Measurements from ENCODE around the gene VAC14.

The VAC14 gene

GRCh38 chr16:70692130-70692872 lies 108.7 kb downstream of the VAC14 start:
- DNase-seq (ENCODE audit: low read depth) = no peak

- no peak for DNase-seq (ENCODE audit: low read depth)
Measured at GRCh38 chr16:70691223-70692129, 109.5 kb downstream of the VAC14 start.

- DNase-seq (ENCODE audit: low read depth) = no peak
Measured at GRCh38 chr16:70689970-70690891, 110.7 kb downstream of the VAC14 start.

- DNase-seq (ENCODE audit: low read depth) = no peak
Measured at GRCh38 chr16:70689035-70689969, 111.7 kb downstream of the VAC14 start.

GRCh38 chr16:70688246-70688742 lies 112.7 kb downstream of the VAC14 start:
- DNase-seq (ENCODE audit: low read depth) = no peak

- no peak for DNase-seq (ENCODE audit: low read depth)
Measured at GRCh38 chr16:70687671-70688245, 113.2 kb downstream of the VAC14 start.

GRCh38 chr16:70687102-70687511 lies 113.9 kb downstream of the VAC14 start:
- no peak for DNase-seq (ENCODE audit: low read depth)

- DNase-seq (ENCODE audit: low read depth) = no peak
Measured at GRCh38 chr16:70686376-70687101, 114.4 kb downstream of the VAC14 start.

- DNase-seq (ENCODE audit: low read depth) = no peak
Measured at GRCh38 chr16:70685938-70686375, 115.0 kb downstream of the VAC14 start, which contains the start of gene MTSS2. Gene MTSS2 (minus strand): TSS chr16:70686053. CDS start chr16:70685791, 262 bp downstream.

- DNase-seq (ENCODE audit: low read depth) = no peak
Measured at GRCh38 chr16:70685061-70685937, 115.7 kb downstream of the VAC14 start.

- DNase-seq (ENCODE audit: low read depth) = no peak
Measured at GRCh38 chr16:70684146-70685060, 116.6 kb downstream of the VAC14 start.

GRCh38 chr16:70683146-70683944 lies 117.6 kb downstream of the VAC14 start:
- no peak for DNase-seq (ENCODE audit: low read depth)

GRCh38 chr16:70682239-70683145 lies 118.5 kb downstream of the VAC14 start:
- DNase-seq (ENCODE audit: low read depth) = no peak

GRCh38 chr16:70681382-70682238 lies 119.3 kb downstream of the VAC14 start:
- no peak for DNase-seq (ENCODE audit: low read depth)
